COLO668 (cell line): Measurements from ENCODE around the gene USP25.

Source experiments
- DNase-seq: peaks from one replicate; lab custom pipeline; 2025; ENCODE audit not compliant: unreplicated experiment; lab: John Stamatoyannopoulos, UW

Gene USP25

GRCh38 chr21:15759469-15759868 is 29.7 kb downstream of the USP25 start:
- DNase-seq = no peak

DNA sequence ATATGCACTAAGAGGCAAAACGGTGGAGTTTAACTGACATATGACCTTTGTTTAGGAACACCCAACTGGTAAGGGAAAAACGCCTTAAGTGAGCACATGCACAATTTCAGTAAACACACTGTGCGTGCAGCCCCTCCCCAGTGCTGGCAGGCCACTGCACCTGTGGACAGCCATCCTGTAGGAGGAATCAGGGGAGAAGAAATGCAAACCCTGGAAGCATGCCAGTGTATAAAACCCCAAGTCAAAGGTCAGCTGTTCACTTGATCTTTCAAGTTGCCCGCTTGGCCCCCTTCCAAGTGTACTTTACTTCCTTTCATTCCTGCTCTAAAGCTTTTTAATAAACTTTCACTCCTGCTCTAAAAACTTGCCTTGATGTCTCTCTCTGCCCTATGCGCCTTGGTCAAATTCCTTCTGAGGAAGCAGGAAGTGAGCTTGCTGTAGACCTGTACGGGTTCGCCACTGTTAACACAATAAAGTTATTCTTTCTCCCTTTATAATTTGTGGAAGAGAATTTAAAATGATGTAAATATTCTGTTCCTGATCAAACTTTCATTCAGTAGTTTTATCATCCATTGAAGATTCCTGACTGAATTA is 31.8 kb downstream of the USP25 start:
- peak; percentile 21 for DNase-seq

DNA sequence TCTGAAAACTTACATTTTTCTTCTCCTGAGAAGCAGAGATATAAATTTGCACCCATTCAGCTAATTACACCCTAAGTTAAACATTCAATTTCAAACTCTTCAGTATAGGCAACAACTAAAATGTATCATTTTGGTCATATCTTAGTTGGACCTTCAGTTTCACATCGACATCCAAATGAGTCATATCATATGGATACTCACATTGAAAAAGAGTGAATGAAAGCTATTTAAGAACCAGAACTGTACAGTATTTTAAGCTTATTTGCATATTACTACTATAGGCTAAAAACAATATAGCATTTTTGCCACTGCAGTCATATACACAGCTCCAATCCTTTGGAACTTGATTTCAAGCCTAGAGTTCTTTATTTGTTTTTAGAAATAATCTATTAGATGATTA is 33.6 kb downstream of the USP25 start:
- no peak for DNase-seq

- DNase-seq = no peak
These were observed 35.1 kb downstream of the USP25 start for GRCh38 chr21:15764878-15765277.

GRCh38 chr21:15766952-15767603 is 37.3 kb downstream of the USP25 start:
- no peak for DNase-seq

GRCh38 chr21:15768045-15768601 is 38.3 kb downstream of the USP25 start:
- no peak for DNase-seq

GRCh38 chr21:15768853-15769252 is 39.1 kb downstream of the USP25 start:
- DNase-seq = no peak

DNA sequence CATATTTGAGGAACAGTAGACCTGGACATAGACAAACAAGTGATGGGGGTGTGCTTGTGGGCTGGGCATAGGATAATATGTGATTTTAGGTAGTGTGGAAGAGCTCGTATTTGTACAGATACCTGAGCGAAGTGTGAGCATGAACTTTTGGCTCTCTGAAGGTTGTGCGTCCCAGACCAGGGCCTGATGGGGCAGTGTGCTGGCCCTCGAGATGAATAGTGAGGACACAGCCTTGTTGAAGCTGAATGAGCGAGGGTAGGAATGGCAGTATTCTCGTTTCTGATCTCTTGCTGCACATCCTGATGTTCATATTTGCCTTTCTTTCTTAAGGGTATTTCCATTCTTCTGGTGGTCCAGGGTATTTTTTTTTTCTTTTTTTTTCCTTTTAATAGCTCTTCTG is 41.5 kb downstream of the USP25 start:
- no peak for DNase-seq

DNA sequence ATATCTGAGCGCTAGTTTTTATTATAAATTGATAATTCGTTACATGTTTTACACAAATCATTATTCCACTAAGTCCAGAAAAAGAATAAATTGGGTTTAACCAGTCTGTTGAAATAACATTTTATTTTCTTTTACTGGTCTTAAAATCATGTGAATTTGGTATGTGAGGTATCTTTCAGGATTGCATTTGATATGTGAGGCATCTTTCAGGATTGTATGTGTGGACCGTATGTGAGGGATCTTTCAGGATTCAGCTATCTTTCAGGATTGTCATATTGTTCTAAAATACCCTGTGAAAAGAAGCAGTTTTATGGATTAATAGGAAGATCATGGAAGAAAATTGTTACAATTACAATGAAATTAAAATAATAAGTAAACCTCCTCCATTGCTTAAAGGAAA is 42.9 kb downstream of the USP25 start:
- DNase-seq = no peak

DNA sequence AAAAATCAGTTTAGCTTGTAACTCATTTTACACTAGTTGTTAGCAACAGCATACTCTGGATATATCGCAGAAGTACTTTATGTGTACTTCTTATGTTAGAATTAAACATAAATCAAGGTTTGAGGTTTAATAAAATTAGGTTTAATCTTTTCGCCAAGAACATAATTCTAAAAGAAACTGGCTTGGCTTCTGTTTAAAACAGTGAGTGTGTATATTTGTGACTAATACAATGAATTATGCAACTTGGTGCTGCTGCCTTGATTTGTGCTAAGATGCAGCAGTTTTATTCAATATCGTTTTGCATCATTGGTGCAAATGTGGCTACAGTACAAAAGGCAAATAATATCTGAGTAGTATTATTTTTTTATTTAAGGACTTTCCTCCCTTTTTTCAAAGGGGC is 44.8 kb downstream of the USP25 start:
- DNase-seq = no peak

DNA sequence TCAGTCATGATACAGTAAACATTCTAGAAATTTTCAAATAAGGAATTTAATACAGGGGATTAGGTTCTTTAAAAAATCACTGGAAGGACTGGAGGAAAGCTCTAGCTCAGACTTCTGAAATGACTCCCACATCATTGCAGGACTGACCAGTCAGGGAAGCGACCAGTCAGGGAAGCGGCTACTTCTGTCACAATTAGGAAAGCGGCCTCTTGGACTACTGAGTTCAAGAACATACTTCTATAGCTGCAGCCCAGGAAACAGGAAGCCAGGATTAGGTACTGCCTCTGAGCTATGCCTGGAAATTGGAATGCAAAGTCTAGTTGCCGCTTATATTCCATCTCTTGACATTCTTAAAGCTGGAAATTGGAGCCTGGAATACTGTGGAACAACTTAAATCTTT is 45.5 kb downstream of the USP25 start:
- DNase-seq = no peak

DNA sequence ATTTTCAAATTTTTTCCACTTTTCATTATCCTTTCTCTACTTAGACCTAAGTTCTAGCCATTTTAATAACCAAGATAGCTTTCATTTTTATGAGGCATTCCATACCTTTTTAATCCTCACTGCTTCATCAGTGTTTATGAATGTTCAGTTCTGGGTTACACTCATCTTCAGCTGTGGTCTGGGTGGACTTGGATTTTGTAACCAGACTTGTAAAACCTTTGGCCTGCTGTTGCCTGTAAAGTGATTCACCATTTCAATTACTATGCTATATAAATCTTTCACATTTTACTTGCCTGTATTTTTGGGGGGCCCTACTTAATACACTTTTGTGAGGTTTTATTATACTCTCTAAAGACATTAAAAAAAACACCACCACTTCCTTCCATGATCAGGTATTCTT is 46.2 kb downstream of the USP25 start:
- DNase-seq = no peak

- DNase-seq = no peak
These were observed 47.0 kb downstream of the USP25 start for GRCh38 chr21:15776818-15777217.

DNA sequence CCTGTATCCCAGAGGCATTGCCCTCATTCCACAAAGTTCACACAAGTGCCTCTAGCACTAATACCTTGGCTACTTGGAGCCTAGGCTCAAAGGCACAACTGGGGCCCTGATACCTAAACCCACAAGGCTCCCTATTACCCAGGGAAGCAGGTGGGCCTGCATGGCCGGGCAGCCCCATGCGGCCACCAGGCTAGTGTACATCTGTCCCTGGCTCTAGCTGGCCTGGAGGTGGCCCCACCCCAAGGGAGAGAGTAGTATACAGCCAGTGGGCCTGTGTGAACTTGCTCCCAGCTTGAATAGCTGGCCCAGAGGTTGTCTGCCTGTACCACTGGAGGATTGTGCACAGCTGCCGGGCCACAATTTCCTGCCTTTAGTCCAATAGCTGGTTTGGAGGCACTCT is 52.2 kb downstream of the USP25 start:
- no peak for DNase-seq

GRCh38 chr21:15788847-15789523 is 59.2 kb downstream of the USP25 start:
- no peak for DNase-seq

GRCh38 chr21:15793109-15793508 is 63.3 kb downstream of the USP25 start:
- DNase-seq = no peak

- DNase-seq = no peak
These were observed 63.9 kb downstream of the USP25 start for GRCh38 chr21:15793550-15794235.

GRCh38 chr21:15794277-15794912 is 64.6 kb downstream of the USP25 start:
- DNase-seq = no peak

- no peak for DNase-seq
These were observed 65.8 kb downstream of the USP25 start for GRCh38 chr21:15795533-15795932.

GRCh38 chr21:15797577-15798363 is 68.0 kb downstream of the USP25 start:
- DNase-seq = no peak
